ENCODE measurements around the gene PPM1H. TPM values are rescaled to one million over a fixed set of nuclear protein-coding genes. Genes with fewer than 3 reads are reported as not detected.

The PPM1H gene
- total RNA-seq, 4 donors from 2014 or later = 0.83 to 3.0 (median 2.3) TPM

DNA sequence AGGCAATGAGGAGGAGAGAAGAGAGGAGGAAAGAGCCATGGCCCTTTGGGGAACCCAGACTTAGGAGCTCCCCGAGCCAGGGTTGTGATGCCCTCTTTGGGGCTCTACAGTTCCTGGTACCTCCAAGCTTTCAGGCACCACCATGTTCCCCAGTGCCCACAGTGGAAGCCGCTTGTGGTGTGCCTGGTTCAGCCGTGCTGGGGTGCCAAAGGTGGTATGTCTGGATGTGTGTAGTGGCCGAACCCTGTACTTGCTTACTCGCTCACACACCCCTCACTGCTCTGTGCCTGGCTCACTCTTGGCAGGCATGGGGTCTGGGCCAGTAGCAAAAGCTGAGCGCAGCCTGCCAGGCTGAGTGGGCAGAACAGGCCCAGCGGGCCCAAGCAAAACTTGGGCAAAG is 257.6 kb downstream of the PPM1H start:
- H3K4me1 ChIP-seq = peaks cover 0 to 7% (median 0%) of the 10 kb centered on the region in 4 donors
- H3K27ac ChIP-seq (replicated peaks in 1 of 4) = no peak overlapping the region
- TF ChIP-seq EP300 (IDR thresholded peaks at IDR 0.05) (no peak), POLR2AphosphoS5 (IDR thresholded peaks at IDR 0.05) (no peak), POLR2A (IDR thresholded peaks at IDR 0.05; ENCODE audit: low read depth) (no peak)
- TF ChIP-seq, protein P1, sequence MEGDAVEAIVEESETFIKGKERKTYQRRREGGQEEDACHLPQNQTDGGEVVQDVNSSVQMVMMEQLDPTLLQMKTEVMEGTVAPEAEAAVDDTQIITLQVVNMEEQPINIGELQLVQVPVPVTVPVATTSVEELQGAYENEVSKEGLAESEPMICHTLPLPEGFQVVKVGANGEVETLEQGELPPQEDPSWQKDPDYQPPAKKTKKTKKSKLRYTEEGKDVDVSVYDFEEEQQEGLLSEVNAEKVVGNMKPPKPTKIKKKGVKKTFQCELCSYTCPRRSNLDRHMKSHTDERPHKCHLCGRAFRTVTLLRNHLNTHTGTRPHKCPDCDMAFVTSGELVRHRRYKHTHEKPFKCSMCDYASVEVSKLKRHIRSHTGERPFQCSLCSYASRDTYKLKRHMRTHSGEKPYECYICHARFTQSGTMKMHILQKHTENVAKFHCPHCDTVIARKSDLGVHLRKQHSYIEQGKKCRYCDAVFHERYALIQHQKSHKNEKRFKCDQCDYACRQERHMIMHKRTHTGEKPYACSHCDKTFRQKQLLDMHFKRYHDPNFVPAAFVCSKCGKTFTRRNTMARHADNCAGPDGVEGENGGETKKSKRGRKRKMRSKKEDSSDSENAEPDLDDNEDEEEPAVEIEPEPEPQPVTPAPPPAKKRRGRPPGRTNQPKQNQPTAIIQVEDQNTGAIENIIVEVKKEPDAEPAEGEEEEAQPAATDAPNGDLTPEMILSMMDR (IDR thresholded peaks at IDR 0.05) = no peak
- no peak overlapping the region for H3K4me3 ChIP-seq
- H3K27me3 ChIP-seq = no peaks in the 10 kb centered on the region
- WGBS = 100% methylated on average over 3 of the region's 7 CpGs
- H3K36me3 ChIP-seq = no peaks in the 10 kb centered on the region
- H3K9me3 ChIP-seq = no peaks in the 10 kb centered on the region
- no peak for DNase-seq (ENCODE audit: extremely low spot score)
- intact Hi-C loops (cut with DNase I) = no loop called here

DNA sequence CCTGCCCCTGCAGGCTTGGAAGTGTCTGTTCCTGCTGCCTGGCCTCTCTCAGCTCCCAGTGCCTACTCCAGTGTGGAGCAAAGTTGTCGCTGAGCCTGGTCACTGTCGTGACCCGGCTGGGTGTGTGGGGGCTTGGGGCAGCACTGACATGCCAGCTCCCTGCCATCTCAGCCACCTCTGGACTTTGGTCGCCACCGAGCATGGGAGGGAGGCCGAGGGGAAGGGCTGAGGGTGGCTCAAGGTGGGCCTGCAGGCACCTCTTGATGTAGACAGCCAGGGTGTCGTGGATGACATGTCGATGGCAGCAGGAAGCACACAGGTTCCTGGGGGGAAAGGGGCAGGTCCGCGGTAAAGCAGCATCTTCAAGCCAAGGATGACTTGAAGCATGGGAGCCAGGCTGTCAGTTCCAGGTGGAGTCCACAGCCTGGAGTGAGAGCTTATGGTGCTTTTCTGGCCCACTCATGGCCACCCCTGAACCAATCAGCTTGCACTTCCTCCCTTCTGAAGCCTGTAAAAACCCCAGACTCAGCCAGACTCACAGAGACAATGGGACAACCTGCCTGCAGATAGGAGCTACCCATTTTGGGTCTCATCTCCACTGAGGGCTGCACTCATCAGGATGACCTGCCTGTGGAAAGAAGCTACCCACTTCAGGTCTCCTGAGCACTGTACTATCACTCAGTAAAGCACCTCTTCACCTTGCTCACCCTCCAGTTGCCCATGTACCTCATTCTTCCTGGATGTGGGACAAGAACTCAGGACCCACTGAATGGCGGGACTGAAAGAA is 258.2 kb downstream of the PPM1H start:
- DNase-seq (ENCODE audit: extremely low spot score) = no peak
- Histone ChIP-seq H3K9me3 (no peaks in the 10 kb centered on the region), H3K27me3 (no peaks in the 10 kb centered on the region), H3K4me3 (no peak overlapping the region), H3K4me1 (peaks cover 0 to 7% (median 0%) of the 10 kb centered on the region in 4 donors), H3K36me3 (no peaks in the 10 kb centered on the region), H3K27ac (replicated peaks in 1 of 4) (no peak overlapping the region)
- TF ChIP-seq, protein P1 (IDR thresholded peaks at IDR 0.05) = no peak
- TF ChIP-seq POLR2AphosphoS5 (IDR thresholded peaks at IDR 0.05) (no peak), EP300 (IDR thresholded peaks at IDR 0.05) (no peak), POLR2A (IDR thresholded peaks at IDR 0.05; ENCODE audit: low read depth) (no peak)
- 97% methylated on average over 11 of the region's 11 CpGs for WGBS
- intact Hi-C loops (cut with DNase I) = no loop called here

DNA sequence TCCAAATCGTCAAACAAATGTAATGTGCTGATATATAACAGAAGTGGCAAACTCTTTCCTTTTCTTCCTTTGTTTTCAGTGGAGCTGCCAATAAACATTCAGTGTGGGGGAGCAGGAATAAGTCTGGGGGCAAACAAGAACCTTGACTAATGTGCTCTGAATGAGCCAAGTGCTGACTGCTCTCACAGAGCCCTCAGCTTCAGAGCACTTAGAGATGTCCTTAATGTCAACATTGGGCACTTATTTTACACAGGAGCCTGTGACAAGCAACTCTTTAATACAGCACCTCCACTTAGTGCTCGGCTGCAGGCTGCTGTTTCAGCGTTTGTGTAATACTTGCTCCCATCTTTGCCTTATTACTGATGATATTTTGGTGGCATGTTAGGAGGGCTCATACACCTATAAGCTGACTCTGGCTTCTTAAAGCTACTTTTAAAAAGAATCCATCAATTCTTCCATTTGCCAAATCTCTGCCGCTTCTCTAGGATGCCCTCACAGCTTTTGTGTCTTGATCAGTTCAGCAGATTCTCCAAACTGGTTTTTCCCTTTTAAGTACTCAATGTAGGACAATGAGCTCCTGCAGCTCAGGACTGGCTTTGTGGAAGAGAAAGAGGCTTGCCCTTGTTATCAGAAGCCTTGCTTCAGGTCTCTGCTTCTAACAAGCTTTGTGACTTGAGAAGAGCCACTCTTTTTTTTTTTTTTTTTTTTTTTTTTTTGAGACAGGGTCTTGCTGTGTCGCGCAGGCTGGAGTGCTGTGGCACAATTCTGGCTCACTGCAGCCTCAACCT is 261.7 kb downstream of the PPM1H start:
- DNase-seq (ENCODE audit: extremely low spot score) = no peak
- no peaks in the 10 kb centered on the region for H3K4me1 ChIP-seq
- no peak overlapping the region for H3K27ac ChIP-seq (replicated peaks in 1 of 4)
- intact Hi-C loops (cut with DNase I) = no loop called here
- no peak for TF ChIP-seq EP300 (IDR thresholded peaks at IDR 0.05)
- no peak for TF ChIP-seq POLR2A (IDR thresholded peaks at IDR 0.05; ENCODE audit: low read depth)
- TF ChIP-seq, protein P1 (IDR thresholded peaks at IDR 0.05) = no peak
- TF ChIP-seq POLR2AphosphoS5 (IDR thresholded peaks at IDR 0.05) = no peak
- whole genome bisulfite sequencing = 77% methylated on average over 6 of the region's 6 CpGs
- H3K9me3 ChIP-seq = no peaks in the 10 kb centered on the region
- H3K27me3 ChIP-seq = no peaks in the 10 kb centered on the region
- no peaks in the 10 kb centered on the region for H3K36me3 ChIP-seq
- no peak overlapping the region for H3K4me3 ChIP-seq

DNA sequence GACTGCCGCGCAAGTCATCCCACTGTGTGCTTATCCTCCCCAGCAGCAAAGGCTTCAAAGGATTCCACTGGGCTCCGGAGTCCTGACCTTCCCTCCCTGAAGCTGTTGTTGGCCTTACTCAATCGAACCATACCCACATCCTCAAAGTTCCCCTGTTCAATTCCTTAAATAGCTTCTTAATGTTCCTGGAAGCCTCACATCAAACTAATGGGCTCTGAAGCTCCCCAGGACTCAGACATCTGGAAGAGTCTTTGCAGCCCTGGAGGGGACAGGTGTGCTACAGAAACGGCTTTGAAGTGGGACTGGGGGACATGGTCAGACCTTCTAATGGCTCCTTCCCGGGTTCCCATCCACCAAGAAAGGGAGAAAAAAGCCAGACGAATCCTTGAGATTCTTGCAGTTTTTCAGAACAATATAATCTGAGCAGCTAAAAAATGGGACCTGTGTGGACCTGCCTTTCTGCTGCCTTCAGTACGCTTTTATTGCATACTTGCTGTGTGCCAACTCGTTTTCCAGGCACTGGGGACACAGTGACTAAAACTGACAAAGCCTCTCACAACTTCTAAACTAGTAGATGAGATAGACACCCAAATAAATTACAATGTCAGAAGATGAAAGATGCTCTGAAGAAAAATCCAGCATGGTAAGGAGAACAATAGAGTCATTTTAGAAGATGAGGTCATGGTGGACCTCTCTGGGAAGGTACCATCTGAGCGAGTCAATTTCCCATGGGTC is 263.8 kb downstream of the PPM1H start:
- Histone ChIP-seq H3K27ac (replicated peaks in 1 of 4) (no peak overlapping the region), H3K27me3 (no peaks in the 10 kb centered on the region), H3K4me3 (no peak overlapping the region), H3K4me1 (no peaks in the 10 kb centered on the region), H3K9me3 (no peaks in the 10 kb centered on the region), H3K36me3 (no peaks in the 10 kb centered on the region)
- no peak for DNase-seq (ENCODE audit: extremely low spot score)
- WGBS = 85% methylated on average over 10 of the region's 10 CpGs
- no peak for TF ChIP-seq EP300 (IDR thresholded peaks at IDR 0.05)
- TF ChIP-seq, protein P1 (IDR thresholded peaks at IDR 0.05) = no peak
- TF ChIP-seq POLR2A (IDR thresholded peaks at IDR 0.05; ENCODE audit: low read depth) = no peak
- TF ChIP-seq POLR2AphosphoS5 (IDR thresholded peaks at IDR 0.05) = no peak
- intact Hi-C loops (cut with DNase I) = no loop called here
